Gastroesophageal sphincter (tissue), 3 donors: ENCODE data around the gene TCF25.

Experiments
- EP300 ChIP-seq: sonication (generic); formaldehyde crosslinking; IDR thresholded peaks from one replicate; pipeline ENCODE4 v1.6.1; 2017; ENCODE audit warnings: antibody characterized with exemption, mild to moderate bottlenecking
- POLR2A ChIP-seq, 2 donors: fragments of 450-650 bp; IDR thresholded peaks; one replicate each; pipeline ENCODE4 v1.6.1; 2017; ENCODE audit warnings: antibody characterized with exemption in 2 of 2, mild to moderate bottlenecking in 2 of 2, moderate library complexity in 1 of 2
- POLR2AphosphoS5 ChIP-seq: sonication (generic); formaldehyde crosslinking; IDR thresholded peaks from one replicate; pipeline ENCODE4 v1.6.1; 2017; ENCODE audit warnings: antibody characterized with exemption
- TF ChIP-seq, protein P1 (sequence below), 4 experiments: fragments of 200-600 bp in 2 of 4; fragments of 450-650 bp in 2 of 4; sonication (generic) in 1 of 4; IDR thresholded peaks; one replicate each; pipeline ENCODE4 v1.5.1; 2017 to 2019; ENCODE audit warnings: antibody characterized with exemption in 4 of 4, mild to moderate bottlenecking in 2 of 4, moderate library complexity in 2 of 4

DNA sequence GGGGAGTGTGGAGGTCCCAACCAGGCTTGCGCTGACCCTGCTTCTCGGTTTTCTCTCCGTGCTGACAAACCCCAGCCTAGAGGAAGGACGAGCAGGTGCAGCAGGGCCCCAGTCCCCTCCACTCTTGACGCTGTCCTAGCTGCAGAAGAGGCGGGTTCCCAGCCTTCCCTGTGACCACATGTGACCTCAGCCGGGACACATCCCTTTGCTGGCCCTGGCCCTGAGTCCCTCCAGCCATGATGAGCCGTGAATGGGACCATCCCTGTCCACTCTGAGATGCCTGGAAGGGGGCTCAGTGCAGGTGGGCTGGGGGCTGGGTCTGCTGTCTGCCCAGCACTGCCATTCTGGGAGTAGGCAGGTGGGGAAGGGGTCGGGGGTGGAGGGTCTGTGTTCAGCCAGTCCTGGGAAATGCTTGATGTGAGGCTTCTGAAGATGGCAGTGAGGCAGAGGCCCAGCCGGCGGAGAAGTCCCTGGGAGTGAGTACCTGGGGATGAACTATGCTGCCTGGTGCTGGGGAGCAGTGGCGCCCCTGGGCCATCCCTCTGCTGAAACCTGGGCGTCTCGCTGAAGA lies 47.8 kb downstream of the TCF25 start:
- TF ChIP-seq, protein P1, sequence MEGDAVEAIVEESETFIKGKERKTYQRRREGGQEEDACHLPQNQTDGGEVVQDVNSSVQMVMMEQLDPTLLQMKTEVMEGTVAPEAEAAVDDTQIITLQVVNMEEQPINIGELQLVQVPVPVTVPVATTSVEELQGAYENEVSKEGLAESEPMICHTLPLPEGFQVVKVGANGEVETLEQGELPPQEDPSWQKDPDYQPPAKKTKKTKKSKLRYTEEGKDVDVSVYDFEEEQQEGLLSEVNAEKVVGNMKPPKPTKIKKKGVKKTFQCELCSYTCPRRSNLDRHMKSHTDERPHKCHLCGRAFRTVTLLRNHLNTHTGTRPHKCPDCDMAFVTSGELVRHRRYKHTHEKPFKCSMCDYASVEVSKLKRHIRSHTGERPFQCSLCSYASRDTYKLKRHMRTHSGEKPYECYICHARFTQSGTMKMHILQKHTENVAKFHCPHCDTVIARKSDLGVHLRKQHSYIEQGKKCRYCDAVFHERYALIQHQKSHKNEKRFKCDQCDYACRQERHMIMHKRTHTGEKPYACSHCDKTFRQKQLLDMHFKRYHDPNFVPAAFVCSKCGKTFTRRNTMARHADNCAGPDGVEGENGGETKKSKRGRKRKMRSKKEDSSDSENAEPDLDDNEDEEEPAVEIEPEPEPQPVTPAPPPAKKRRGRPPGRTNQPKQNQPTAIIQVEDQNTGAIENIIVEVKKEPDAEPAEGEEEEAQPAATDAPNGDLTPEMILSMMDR (IDR thresholded peaks at IDR 0.05): no peak
- TF ChIP-seq POLR2AphosphoS5 (no peak), POLR2A (IDR thresholded peaks at IDR 0.05) (no peak), EP300 (no peak)
